Measurements from ENCODE around the gene HMGB2.

Gene HMGB2

DNA sequence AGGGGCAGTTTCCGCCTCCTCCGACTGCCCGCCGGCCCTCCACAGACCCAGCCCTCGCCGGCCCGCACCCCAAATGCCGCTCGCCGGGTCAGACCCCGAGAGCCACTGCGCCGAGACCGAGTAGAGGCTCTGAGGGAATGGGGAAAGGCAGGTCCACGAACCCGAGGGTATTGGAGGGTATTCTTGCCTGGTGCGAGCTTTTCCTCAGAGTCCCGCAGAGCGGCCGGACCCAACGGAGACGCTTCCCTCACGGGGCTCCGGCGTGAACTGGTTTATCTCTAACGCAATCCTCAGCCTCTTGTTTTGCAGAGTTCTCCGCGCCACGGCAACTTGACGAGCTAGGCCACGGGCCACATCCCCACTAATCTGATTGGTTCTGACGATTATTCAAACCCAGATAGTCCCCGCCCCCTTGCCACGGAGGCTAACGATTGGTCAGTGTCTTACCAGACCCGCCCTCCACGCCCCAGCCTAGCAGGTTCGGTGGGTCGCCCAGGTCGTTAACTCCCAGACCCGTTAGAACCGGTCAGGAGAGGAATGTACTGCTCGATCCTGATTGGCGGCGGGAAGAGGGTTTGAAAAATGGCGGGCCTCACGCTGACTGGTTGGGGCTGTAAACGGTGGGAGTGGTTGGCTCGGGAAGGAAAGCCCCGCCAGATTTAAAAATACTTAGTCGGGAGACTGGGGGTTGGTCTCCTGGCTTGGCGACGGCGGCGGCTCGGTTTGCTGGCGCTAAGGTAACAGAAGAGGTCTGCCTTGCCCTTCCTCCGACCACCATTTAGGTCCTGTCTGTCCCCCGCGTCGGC is at the start of gene HMGB2:
HMGB2 (minus strand) TSS at position 274 of the 806 bp plus-strand sequence. CDS start 709 bp downstream, outside the sequence.
- peak; percentile 97 to 100 (median 99) for DNase-seq

DNA sequence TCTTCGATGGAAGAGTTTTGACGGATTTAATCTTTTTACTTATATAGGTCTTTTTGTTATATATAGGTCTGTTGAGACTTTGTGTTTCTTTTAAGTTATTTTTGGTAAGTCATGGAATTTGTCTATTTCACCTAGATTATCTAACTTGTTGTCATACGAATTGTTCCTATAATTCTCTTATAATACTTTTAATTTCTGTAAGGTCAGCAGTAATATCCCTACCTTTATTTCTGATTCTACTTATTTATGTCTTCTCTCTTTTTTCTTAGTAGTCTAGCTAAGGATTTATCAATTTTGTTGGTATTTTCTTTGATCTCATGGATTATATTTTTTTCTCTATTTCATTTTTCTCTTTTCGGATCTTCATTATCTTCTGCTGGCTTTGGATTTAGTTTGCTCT is 48.2 kb upstream of the HMGB2 start:
- DNase-seq, result no peak

DNA sequence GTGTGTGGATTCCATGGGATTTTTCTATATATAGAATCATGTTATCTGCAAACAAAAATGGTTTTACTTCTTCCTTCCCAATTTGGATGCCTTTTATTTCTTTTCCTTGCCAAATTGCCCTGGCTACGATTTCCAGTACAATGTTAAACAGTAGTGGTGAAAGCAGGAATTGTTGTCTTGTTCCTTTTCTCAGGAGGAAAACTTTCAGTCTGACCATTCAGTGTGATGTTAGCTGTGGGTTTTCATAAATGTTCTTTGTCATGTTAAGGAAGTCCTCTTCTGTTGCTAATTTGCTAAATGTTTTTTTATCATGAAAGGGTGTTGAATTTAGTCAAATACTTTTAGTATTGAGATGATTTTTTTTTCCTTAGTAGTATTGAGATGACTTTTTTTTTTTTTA is 47.5 kb upstream of the HMGB2 start:
- DNase-seq, result no peak

DNA sequence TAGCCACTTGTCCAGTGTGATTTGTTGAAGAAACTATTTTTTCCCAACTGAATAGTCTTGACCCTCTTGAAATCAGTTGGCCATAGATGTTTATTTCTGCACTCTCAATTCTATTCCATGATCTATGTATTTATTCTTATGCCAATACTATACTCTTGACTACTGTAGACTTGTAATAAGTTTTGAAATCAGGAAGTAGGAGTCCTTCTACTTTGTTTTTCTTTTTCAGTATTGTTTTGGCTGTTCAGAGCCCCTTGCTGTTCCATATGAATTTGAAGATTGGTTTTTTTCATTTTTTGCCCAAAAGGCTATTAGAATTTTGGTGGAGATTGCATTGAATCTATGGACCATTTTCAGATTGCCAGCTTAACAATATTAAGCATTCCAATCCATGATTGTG is 46.8 kb upstream of the HMGB2 start:
- DNase-seq, result no peak

- no peak for DNase-seq
Observed at GRCh38 chr4:173379929-173380328, 45.8 kb upstream of the HMGB2 start.

GRCh38 chr4:173374588-173374987 is 40.4 kb upstream of the HMGB2 start:
- DNase-seq, result no peak

DNA sequence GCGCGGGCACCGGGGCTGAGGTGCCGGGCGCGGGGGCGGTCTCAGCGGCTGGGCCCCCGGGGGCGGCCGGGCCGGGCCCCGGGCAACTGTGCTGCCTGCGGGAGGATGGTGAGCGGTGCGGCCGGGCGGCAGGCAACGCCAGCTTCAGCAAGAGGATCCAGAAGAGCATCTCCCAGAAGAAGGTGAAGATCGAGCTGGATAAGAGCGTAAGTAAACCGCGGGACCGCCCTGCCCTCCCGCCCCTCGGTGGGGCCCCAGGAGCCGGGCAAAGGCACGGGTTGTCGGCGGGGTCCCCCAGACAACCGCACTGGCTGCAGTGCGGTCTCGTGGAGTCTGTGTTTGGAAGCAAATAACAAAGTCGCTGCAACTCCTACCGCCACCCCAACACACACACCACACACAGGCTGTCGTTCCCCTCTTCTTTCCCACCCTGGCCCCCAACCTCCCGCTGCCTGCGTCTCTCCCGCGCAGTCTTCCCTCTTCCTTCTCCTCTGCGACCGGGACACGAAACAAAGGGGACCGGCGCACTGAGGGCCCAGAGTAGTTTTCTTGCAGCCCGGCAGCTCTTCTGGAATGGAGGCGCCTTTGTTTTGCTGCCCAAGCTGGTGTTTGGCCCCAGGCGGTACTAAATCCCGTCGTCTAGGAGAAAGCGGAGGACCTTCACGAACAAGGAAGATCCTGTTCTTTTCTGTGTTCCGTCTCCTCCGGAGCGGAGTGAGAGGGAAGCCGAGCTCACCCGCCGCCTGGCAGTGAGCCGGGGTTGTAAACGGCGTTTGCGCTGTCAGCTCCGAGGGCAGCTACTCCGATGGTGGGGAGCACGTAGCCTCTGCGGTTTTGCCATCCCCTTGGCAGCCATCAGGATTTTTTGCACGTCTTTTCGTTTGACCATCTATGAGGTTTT is 37.4 kb upstream of the HMGB2 start:
- DNase-seq, result peak; percentile 24 to 90 (median 81)

DNA sequence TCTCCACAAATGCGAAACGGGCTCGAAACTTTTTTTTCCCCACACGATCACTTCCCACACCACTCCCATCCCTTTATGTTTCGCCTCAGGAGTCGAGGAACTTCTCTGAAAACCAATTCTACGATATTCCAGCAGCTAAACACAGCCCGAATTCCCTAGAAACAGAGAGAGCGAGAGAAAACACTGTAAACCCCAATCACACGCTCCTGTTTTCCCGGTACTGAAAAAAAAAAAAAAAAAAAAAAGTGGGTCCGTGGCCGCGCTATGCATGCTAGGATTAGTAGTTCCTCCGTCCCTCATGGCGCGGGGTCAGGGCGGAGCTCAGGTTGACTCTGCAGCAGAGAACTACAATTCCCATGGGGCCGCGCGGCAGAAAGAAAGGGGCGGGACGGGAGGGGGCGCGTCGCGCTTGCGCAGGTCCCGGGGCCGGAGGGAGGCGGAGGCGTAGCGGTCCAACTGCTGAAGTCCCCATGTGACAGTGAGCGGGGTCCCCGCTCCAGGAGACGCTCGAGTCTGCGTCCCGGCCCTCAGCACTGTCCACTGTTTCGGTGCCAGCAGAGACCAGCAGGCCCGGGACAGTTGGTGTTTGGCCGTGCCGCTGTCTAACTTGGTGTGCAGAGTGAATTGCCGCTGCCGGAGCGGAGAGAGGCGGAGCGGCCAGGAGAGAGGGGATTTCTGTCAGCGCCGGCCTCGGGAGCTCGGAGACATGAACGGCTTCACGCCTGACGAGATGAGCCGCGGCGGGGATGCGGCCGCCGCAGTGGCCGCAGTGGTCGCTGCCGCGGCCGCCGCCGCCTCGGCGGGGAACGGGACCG is 36.5 kb upstream of the HMGB2 start, which contains the start of gene SAP30:
SAP30 (plus strand) TSS at position 478 of the 815 bp plus-strand sequence; CDS start at position 707, 229 bp downstream.
- peak; percentile 93 to 99 (median 97) for DNase-seq

GRCh38 chr4:173370130-173370476 is 35.9 kb upstream of the HMGB2 start:
- DNase-seq, result no peak

GRCh38 chr4:173367946-173368345 is 33.8 kb upstream of the HMGB2 start:
- DNase-seq, result no peak

- DNase-seq, result peak in 1 of 3 experiments; percentile 49
Observed at GRCh38 chr4:173367285-173367684, 33.1 kb upstream of the HMGB2 start.

- DNase-seq, result peak in 1 of 3 experiments; percentile 23
Observed at GRCh38 chr4:173365359-173365996, 31.3 kb upstream of the HMGB2 start.

GRCh38 chr4:173362666-173363065 is 28.5 kb upstream of the HMGB2 start:
- DNase-seq, result no peak

- DNase-seq, result no peak
Observed at GRCh38 chr4:173360587-173361221, 26.5 kb upstream of the HMGB2 start.

DNA sequence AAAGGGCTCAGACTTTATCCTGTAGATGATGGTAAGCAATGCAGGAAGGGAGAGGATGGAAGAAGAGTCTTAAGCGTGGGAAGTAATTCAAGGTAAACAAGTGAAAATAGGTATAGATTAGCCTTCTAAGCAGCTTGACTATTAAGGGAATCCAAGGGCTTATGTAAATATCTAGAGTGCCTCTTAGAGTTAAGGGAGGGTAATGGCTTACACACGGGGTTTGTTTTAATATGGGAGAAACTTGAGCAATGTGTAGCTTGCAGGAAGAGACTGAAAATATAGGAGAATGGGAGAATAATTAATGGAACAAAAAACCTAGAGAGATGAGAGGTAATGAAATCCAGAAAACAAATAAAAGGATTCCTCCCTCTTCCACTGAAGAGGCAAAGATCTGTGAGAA is 23.8 kb upstream of the HMGB2 start:
- DNase-seq, result peak; percentile 20 to 71 (median 60)

- no peak for DNase-seq
Observed at GRCh38 chr4:173347467-173347866, 13.3 kb upstream of the HMGB2 start.

- no peak for DNase-seq
Observed at GRCh38 chr4:173346074-173346473, 11.9 kb upstream of the HMGB2 start.

DNA sequence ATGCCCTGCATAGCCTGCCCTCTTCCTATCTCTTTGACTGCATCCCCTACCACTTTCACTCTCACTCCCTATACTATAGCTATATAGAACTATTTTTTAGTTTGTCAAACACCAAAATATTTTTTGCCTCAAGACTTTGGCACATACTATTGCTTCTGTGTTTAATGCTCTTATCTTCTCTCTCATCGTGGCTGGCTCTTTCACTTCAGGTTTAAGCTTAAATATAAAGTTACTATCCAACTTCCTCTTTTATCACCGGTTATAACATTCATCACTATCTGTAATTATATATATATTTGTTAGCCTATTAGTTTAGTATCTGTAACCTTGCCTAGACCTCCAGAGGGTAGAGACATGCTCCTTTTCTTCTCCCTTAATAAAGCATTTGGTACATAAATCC is 11.5 kb upstream of the HMGB2 start:
- DNase-seq, result no peak

DNA sequence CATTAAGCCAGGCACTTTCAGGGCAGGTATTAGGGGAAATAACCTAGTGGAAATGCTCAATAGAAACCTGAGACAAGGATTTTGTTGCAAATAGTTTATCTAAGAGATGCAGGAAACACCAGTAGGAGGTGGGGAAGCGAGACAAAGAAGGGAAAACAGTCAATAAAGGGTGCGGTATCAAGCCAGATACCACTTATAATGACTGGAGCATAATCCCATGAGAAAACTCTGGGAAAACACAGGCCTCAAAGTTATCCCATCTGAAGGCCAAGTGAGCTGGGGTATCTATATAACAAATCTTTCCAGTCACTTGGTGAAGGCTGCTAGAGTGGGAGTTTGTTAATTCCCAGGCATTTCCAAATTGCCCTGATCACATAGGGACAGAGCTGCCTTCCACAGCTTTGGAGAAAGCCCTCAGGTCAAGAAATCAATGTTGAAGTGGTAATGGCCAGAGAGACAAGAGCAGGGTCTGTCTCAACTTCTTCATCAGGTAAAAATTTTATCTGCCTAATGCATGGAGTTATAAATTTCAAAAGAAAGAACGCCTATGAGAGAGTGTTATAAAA is 9.8 kb upstream of the HMGB2 start:
- DNase-seq, result no peak

GRCh38 chr4:173337463-173337862 is 3.3 kb upstream of the HMGB2 start:
- DNase-seq, result no peak

Data from NCI-H1417 (cell line).